ENCODE results near the gene GALNT10.

- TF ChIP-seq POLR2A (IDR thresholded peaks at IDR 0.05) (no peak), CTCF (IDR thresholded peaks at IDR 0.05) (no peak)
Observed at GRCh38 chr5:154202379-154203260, 12.1 kb downstream of the GALNT10 start.
